Measurements from ENCODE around the gene VIM. TPM values are rescaled to one million over a fixed set of nuclear protein-coding genes. Genes with fewer than 3 reads are reported as not detected.
A peak's percentile ranks its signal among the peaks of the same experiment; 100 is the strongest.

Gene VIM
- total and polyA plus RNA-seq, 2 donors (not counting 1 experiment from before 2014, with no cell fraction given): 4,882 to 7,192 TPM

GRCh38 chr10:17213646-17214349, 14.2 kb upstream of the VIM start:
- no peak for TF ChIP-seq CTCF (conservative IDR thresholded peaks at IDR 0.05 in 1 of 2, IDR thresholded peaks at IDR 0.05 in 1 of 2; ENCODE audit: low read depth in 1 of 2, low read length in 2 of 2)
- no peak for TF ChIP-seq EZH2 (IDR thresholded peaks at IDR 0.05; ENCODE audit: low read length, missing control alignments)
- Histone ChIP-seq H3K79me2 (ENCODE audit: control insufficient read depth, insufficient read depth, low read length) (no peaks in the 10 kb centered on the region), H3K36me3 (ENCODE audit: control insufficient read depth, insufficient read depth, low read length) (no peaks in the 10 kb centered on the region), H3K27me3 (ENCODE audit: control insufficient read depth, insufficient read depth, low read length) (no peaks in the 10 kb centered on the region), H3K4me2 (ENCODE audit: extremely low read depth, insufficient read depth, low read length) (peak overlapping the region; percentile 11), H3K4me3 (replicated peaks in 1 of 4; ENCODE audit: control extremely low read depth in 1 of 4, insufficient read depth in 1 of 4, low read depth in 3 of 4, low read length in 4 of 4) (no peak overlapping the region), H3K9me3 (ENCODE audit: control insufficient read depth, insufficient read depth, low read depth, low read length) (no peaks in the 10 kb centered on the region), H4K20me1 (ENCODE audit: control insufficient read depth, extremely low read depth, insufficient read depth, low read length) (no peaks in the 10 kb centered on the region), H3K4me1 (ENCODE audit: control insufficient read depth, extremely low read depth, insufficient read depth, low read length) (peaks cover 37% of the 10 kb centered on the region), H3K9ac (ENCODE audit: insufficient read depth, low read length) (no peak overlapping the region), H2AFZ (ENCODE audit: low read length) (no peak overlapping the region), H3K27ac (ENCODE audit: insufficient read depth, low read length) (peak overlapping the region; percentile 96)
- DNase-seq (ENCODE audit: low read depth in 2 of 2): peak; percentile 70 to 79

- TF ChIP-seq CTCF (conservative IDR thresholded peaks at IDR 0.05 in 1 of 2, IDR thresholded peaks at IDR 0.05 in 1 of 2; ENCODE audit: low read depth in 1 of 2, low read length in 2 of 2) (no peak), EZH2 (IDR thresholded peaks at IDR 0.05; ENCODE audit: low read length, missing control alignments) (no peak)
- Histone ChIP-seq H3K27ac (ENCODE audit: insufficient read depth, low read length) (peak overlapping the region; percentile 96), H3K4me1 (ENCODE audit: control insufficient read depth, extremely low read depth, insufficient read depth, low read length) (peaks cover 33% of the 10 kb centered on the region), H2AFZ (ENCODE audit: low read length) (no peak overlapping the region), H3K79me2 (ENCODE audit: control insufficient read depth, insufficient read depth, low read length) (no peaks in the 10 kb centered on the region), H3K36me3 (ENCODE audit: control insufficient read depth, insufficient read depth, low read length) (no peaks in the 10 kb centered on the region), H3K27me3 (ENCODE audit: control insufficient read depth, insufficient read depth, low read length) (no peaks in the 10 kb centered on the region), H3K4me2 (ENCODE audit: extremely low read depth, insufficient read depth, low read length) (peak overlapping the region; percentile 49), H3K4me3 (replicated peaks in 1 of 4; ENCODE audit: control extremely low read depth in 1 of 4, insufficient read depth in 1 of 4, low read depth in 3 of 4, low read length in 4 of 4) (peak overlapping the region; percentile 16 to 45 (median 37)), H3K9ac (ENCODE audit: insufficient read depth, low read length) (no peak overlapping the region), H4K20me1 (ENCODE audit: control insufficient read depth, extremely low read depth, insufficient read depth, low read length) (no peaks in the 10 kb centered on the region), H3K9me3 (ENCODE audit: control insufficient read depth, insufficient read depth, low read depth, low read length) (no peaks in the 10 kb centered on the region)
- DNase-seq (ENCODE audit: low read depth in 2 of 2): peak in 1 of 2 donors; percentile 61
Measured at GRCh38 chr10:17214526-17214925, 13.5 kb upstream of the VIM start.

GRCh38 chr10:17214971-17215781, 12.9 kb upstream of the VIM start:
- no peaks in the 10 kb centered on the region for H3K9me3 ChIP-seq (ENCODE audit: control insufficient read depth, insufficient read depth, low read depth, low read length)
- peak overlapping the region; percentile 49 for H3K4me2 ChIP-seq (ENCODE audit: extremely low read depth, insufficient read depth, low read length)
- H3K4me3 ChIP-seq (replicated peaks in 1 of 4; ENCODE audit: control extremely low read depth in 1 of 4, insufficient read depth in 1 of 4, low read depth in 3 of 4, low read length in 4 of 4): peak overlapping the region; percentile 22 to 45 (median 37)
- H2AFZ ChIP-seq (ENCODE audit: low read length): peak overlapping the region; percentile 49
- no peaks in the 10 kb centered on the region for H3K36me3 ChIP-seq (ENCODE audit: control insufficient read depth, insufficient read depth, low read length)
- H3K9ac ChIP-seq (ENCODE audit: insufficient read depth, low read length): peak overlapping the region; percentile 49
- peaks cover 33% of the 10 kb centered on the region for H3K4me1 ChIP-seq (ENCODE audit: control insufficient read depth, extremely low read depth, insufficient read depth, low read length)
- no peaks in the 10 kb centered on the region for H4K20me1 ChIP-seq (ENCODE audit: control insufficient read depth, extremely low read depth, insufficient read depth, low read length)
- peak; percentile 98 for DNase-seq (ENCODE audit: low read depth in 2 of 2)
- no peaks in the 10 kb centered on the region for H3K27me3 ChIP-seq (ENCODE audit: control insufficient read depth, insufficient read depth, low read length)
- H3K27ac ChIP-seq (ENCODE audit: insufficient read depth, low read length): peak overlapping the region; percentile 96
- no peaks in the 10 kb centered on the region for H3K79me2 ChIP-seq (ENCODE audit: control insufficient read depth, insufficient read depth, low read length)
- TF ChIP-seq CTCF (conservative IDR thresholded peaks at IDR 0.05 in 1 of 2, IDR thresholded peaks at IDR 0.05 in 1 of 2; ENCODE audit: low read depth in 1 of 2, low read length in 2 of 2) (no peak), EZH2 (IDR thresholded peaks at IDR 0.05; ENCODE audit: low read length, missing control alignments) (no peak)

Measured in fibroblast of lung (primary cell).